A673 (cell line): ENCODE results near the gene TMEM238.

Source experiments
- EZH2 ChIP-seq: fragments of 200-600 bp; sonication (generic); IDR thresholded peaks from 2 replicates; pipeline ENCODE4 v1.6.1; 2017; ENCODE audit warnings: borderline replicate concordance, low read depth, mild to moderate bottlenecking, mixed read lengths, antibody characterized with exemption, low read length; ENCODE audit not compliant: poor library complexity, severe bottlenecking
- TF ChIP-seq, protein P1 (sequence below): fragments of 300-800, 200-600 bp; sonication (generic); conservative IDR thresholded peaks from 2 replicates; pipeline ENCODE4 v1.5.1; 2017; ENCODE audit warnings: low read depth, mild to moderate bottlenecking, antibody characterized with exemption, low read length, moderate library complexity, mixed read lengths

DNA sequence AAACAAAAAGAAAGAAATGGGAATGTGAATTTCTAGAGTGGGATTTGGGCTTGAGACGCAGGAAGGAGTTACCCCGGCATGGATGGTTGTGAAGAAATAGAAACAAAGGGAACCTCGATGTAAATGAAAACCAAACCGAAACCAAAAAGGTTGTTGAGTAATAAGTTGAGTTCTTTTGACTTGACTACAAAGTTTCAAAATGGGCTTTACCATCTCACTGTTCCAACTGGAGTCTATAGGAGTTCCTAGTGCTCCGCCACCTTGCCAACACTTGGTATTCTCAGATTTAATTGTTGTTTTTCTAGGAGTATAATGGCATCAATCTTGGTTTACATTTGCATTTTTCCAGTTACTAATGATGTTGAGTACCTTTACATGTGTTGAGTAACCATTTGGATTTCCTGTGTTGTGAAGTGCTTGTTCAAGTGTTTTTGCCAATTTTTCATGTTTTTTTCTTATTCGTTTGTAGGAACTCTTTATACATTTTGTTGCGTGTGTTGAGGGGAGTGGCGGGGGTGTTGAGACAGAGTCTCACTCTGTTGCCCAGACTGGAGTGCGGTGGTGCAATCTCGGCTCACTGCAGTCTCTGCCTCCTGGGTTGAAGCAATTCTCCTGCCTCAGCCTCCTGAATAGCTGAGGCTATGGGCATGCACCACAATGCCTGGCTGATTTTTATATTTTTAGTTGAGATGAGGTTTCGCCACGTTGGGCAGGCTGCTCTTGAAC is 14.3 kb upstream of the TMEM238 start:
- TF ChIP-seq, protein P1, sequence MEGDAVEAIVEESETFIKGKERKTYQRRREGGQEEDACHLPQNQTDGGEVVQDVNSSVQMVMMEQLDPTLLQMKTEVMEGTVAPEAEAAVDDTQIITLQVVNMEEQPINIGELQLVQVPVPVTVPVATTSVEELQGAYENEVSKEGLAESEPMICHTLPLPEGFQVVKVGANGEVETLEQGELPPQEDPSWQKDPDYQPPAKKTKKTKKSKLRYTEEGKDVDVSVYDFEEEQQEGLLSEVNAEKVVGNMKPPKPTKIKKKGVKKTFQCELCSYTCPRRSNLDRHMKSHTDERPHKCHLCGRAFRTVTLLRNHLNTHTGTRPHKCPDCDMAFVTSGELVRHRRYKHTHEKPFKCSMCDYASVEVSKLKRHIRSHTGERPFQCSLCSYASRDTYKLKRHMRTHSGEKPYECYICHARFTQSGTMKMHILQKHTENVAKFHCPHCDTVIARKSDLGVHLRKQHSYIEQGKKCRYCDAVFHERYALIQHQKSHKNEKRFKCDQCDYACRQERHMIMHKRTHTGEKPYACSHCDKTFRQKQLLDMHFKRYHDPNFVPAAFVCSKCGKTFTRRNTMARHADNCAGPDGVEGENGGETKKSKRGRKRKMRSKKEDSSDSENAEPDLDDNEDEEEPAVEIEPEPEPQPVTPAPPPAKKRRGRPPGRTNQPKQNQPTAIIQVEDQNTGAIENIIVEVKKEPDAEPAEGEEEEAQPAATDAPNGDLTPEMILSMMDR = no peak
- TF ChIP-seq EZH2 = no peak
